Measurements from ENCODE around the gene CTCFL.
A peak's percentile ranks its signal among the peaks of the same experiment; 100 is the strongest.

Gene CTCFL

GRCh38 chr20:57465943-57466342 is 59.0 kb downstream of the CTCFL start:
- no peaks in the 10 kb centered on the region for H4K20me1 ChIP-seq (ENCODE audit: control insufficient read depth, insufficient read depth, low read depth, low read length)
- peaks cover 77% of the 10 kb centered on the region for H3K4me1 ChIP-seq (ENCODE audit: control insufficient read depth, low read length)
- no peak overlapping the region for H3K4me3 ChIP-seq (ENCODE audit: low read length)
- TF ChIP-seq CTCF (IDR thresholded peaks at IDR 0.05; ENCODE audit: low read depth, low read length, poor library complexity, severe bottlenecking) (peak; percentile 83), EZH2phosphoT487 (IDR thresholded peaks at IDR 0.05; ENCODE audit: borderline replicate concordance, low read length) (no peak)
- peaks cover 24% of the 10 kb centered on the region for H3F3A ChIP-seq (ENCODE audit: control insufficient read depth, insufficient read depth)
- H3K27me3 ChIP-seq (ENCODE audit: control insufficient read depth, low read length) = peaks cover 13% of the 10 kb centered on the region
- H3K4me2 ChIP-seq (ENCODE audit: low read length) = no peak overlapping the region; the same call in 1 of the 2 replicates
- H3K27ac ChIP-seq (ENCODE audit: low read depth, low read length) = no peak overlapping the region
- no peaks in the 10 kb centered on the region for H3K36me3 ChIP-seq (ENCODE audit: control insufficient read depth, low read length)
- H3K9me3 ChIP-seq (ENCODE audit: control insufficient read depth, insufficient read depth, low read length) = no peaks in the 10 kb centered on the region
- H3K79me2 ChIP-seq (ENCODE audit: control insufficient read depth, low read length) = no peaks in the 10 kb centered on the region
- H3K9me2 ChIP-seq (replicated peaks; ENCODE audit: control insufficient read depth, low read length) = no peaks in the 10 kb centered on the region

- Histone ChIP-seq H3K27me3 (ENCODE audit: control insufficient read depth, low read length) (peaks cover 13% of the 10 kb centered on the region), H3K4me2 (ENCODE audit: low read length) (no peak overlapping the region), H3K36me3 (ENCODE audit: control insufficient read depth, low read length) (no peaks in the 10 kb centered on the region), H3K4me1 (ENCODE audit: control insufficient read depth, low read length) (peaks cover 72% of the 10 kb centered on the region), H3K9me3 (ENCODE audit: control insufficient read depth, insufficient read depth, low read length) (no peaks in the 10 kb centered on the region), H3K79me2 (ENCODE audit: control insufficient read depth, low read length) (no peaks in the 10 kb centered on the region), H3K27ac (ENCODE audit: low read depth, low read length) (no peak overlapping the region), H3K4me3 (ENCODE audit: low read length) (no peak overlapping the region), H3F3A (ENCODE audit: control insufficient read depth, insufficient read depth) (peaks cover 23% of the 10 kb centered on the region), H4K20me1 (ENCODE audit: control insufficient read depth, insufficient read depth, low read depth, low read length) (no peaks in the 10 kb centered on the region), H3K9me2 (replicated peaks; ENCODE audit: control insufficient read depth, low read length) (no peaks in the 10 kb centered on the region)
- TF ChIP-seq EZH2phosphoT487 (IDR thresholded peaks at IDR 0.05; ENCODE audit: borderline replicate concordance, low read length) (no peak), CTCF (IDR thresholded peaks at IDR 0.05; ENCODE audit: low read depth, low read length, poor library complexity, severe bottlenecking) (no peak)
These were observed 59.5 kb downstream of the CTCFL start for GRCh38 chr20:57465486-57465885.

DNA sequence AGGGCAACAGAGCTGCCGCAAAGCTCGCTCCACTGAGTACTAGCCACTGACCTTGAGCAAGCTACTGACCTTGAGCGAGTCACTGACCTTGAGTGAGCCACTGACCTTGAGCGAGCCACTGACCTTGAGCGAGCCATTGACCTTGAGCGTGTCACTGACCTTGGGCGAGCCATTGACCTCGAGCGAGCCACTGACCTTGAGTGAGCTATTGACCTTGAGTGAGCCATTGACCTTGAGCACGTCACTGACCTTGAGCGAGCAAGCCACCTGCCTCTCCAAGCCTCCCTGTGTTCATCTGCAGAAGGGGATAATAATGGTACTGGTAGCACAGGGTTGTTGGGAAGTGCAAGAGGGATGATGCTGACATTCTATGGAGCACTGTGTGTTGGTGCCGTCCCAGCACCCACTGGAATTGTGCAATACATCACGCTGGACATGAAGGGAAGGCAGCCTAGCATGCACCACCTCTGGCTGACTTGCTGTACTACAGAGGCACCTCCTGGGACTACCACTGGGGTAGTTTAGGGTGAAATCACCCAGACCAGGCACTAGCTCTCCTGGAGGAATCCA is 60.2 kb downstream of the CTCFL start:
- Histone ChIP-seq H3K36me3 (ENCODE audit: control insufficient read depth, low read length) (no peaks in the 10 kb centered on the region), H3K79me2 (ENCODE audit: control insufficient read depth, low read length) (no peaks in the 10 kb centered on the region), H3K9me2 (replicated peaks; ENCODE audit: control insufficient read depth, low read length) (no peaks in the 10 kb centered on the region), H3K4me3 (ENCODE audit: low read length) (no peak overlapping the region), H3F3A (ENCODE audit: control insufficient read depth, insufficient read depth) (peaks cover 16% of the 10 kb centered on the region), H3K27ac (ENCODE audit: low read depth, low read length) (no peak overlapping the region), H4K20me1 (ENCODE audit: control insufficient read depth, insufficient read depth, low read depth, low read length) (no peaks in the 10 kb centered on the region), H3K4me1 (ENCODE audit: control insufficient read depth, low read length) (peaks cover 65% of the 10 kb centered on the region), H3K9me3 (ENCODE audit: control insufficient read depth, insufficient read depth, low read length) (no peaks in the 10 kb centered on the region), H3K4me2 (ENCODE audit: low read length) (no peak overlapping the region), H3K27me3 (ENCODE audit: control insufficient read depth, low read length) (peaks cover 18% of the 10 kb centered on the region)
- peak; percentile 58 for TF ChIP-seq CTCF (IDR thresholded peaks at IDR 0.05; ENCODE audit: low read depth, low read length, poor library complexity, severe bottlenecking)
- no peak for TF ChIP-seq EZH2phosphoT487 (IDR thresholded peaks at IDR 0.05; ENCODE audit: borderline replicate concordance, low read length)
